Activated T-cell treated with anti-CD3 and anti-CD28 coated beads, Interleukin-2, amount 50 U/mL, for 24 hours (primary cell): Measurements from ENCODE around the gene GALNT2.

Source experiments
- DNase-seq: peaks from one replicate; pipeline ENCODE4 v3.0.0-alpha.2; 2020
- H3K27ac Mint-ChIP-seq: 2 replicates; pipeline ENCODE4 v1.8.0; 2020; ENCODE audit warnings: mild to moderate bottlenecking, mixed read lengths
- H3K27me3 Mint-ChIP-seq: 2 replicates; pipeline ENCODE4 v1.8.0; 2020; ENCODE audit warnings: mixed read lengths
- H3K36me3 Mint-ChIP-seq: 2 replicates; pipeline ENCODE4 v1.8.0; 2020; ENCODE audit warnings: low read depth, mixed read lengths
- H3K4me1 Mint-ChIP-seq: 2 replicates; pipeline ENCODE4 v1.8.0; 2020; ENCODE audit warnings: low read depth, mixed read lengths
- H3K4me3 Mint-ChIP-seq: 2 replicates; pipeline ENCODE4 v1.8.0; 2020; ENCODE audit warnings: mild to moderate bottlenecking, moderate library complexity, mixed read lengths
- H3K9me3 Mint-ChIP-seq: 2 replicates; pipeline ENCODE4 v1.8.0; 2020; ENCODE audit warnings: mixed read lengths

Gene GALNT2

GRCh38 chr1:230299191-230300006 is 232.4 kb downstream of the GALNT2 start:
- H3K36me3 Mint-ChIP-seq: no peaks in the 10 kb centered on the region
- H3K9me3 Mint-ChIP-seq: no peaks in the 10 kb centered on the region
- DNase-seq: no peak
- no peak overlapping the region for H3K4me3 Mint-ChIP-seq
- peaks cover 12% of the 10 kb centered on the region for H3K4me1 Mint-ChIP-seq
- peaks cover 5% of the 10 kb centered on the region for H3K27me3 Mint-ChIP-seq
- H3K27ac Mint-ChIP-seq: no peak overlapping the region

- no peak overlapping the region for H3K27ac Mint-ChIP-seq
- H3K9me3 Mint-ChIP-seq: no peaks in the 10 kb centered on the region
- no peaks in the 10 kb centered on the region for H3K27me3 Mint-ChIP-seq
- no peaks in the 10 kb centered on the region for H3K36me3 Mint-ChIP-seq
- H3K4me3 Mint-ChIP-seq: no peak overlapping the region
- H3K4me1 Mint-ChIP-seq: peaks cover 14% of the 10 kb centered on the region
- no peak for DNase-seq
Observed at GRCh38 chr1:230300322-230301301, 233.6 kb downstream of the GALNT2 start.

GRCh38 chr1:230301322-230301721 is 234.3 kb downstream of the GALNT2 start:
- no peaks in the 10 kb centered on the region for H3K27me3 Mint-ChIP-seq
- no peaks in the 10 kb centered on the region for H3K9me3 Mint-ChIP-seq
- H3K27ac Mint-ChIP-seq: no peak overlapping the region
- H3K4me1 Mint-ChIP-seq: peaks cover 18% of the 10 kb centered on the region
- H3K36me3 Mint-ChIP-seq: no peaks in the 10 kb centered on the region
- no peak for DNase-seq
- no peak overlapping the region for H3K4me3 Mint-ChIP-seq

- peaks cover 21% of the 10 kb centered on the region for H3K4me1 Mint-ChIP-seq
- H3K27me3 Mint-ChIP-seq: no peaks in the 10 kb centered on the region
- no peak overlapping the region for H3K27ac Mint-ChIP-seq
- no peak overlapping the region for H3K4me3 Mint-ChIP-seq
- no peaks in the 10 kb centered on the region for H3K9me3 Mint-ChIP-seq
- H3K36me3 Mint-ChIP-seq: no peaks in the 10 kb centered on the region
- no peak for DNase-seq
Observed at GRCh38 chr1:230301822-230302221, 234.8 kb downstream of the GALNT2 start.

GRCh38 chr1:230303069-230303468 is 236.0 kb downstream of the GALNT2 start:
- DNase-seq: no peak
- Mint-ChIP-seq H3K9me3 (no peaks in the 10 kb centered on the region), H3K4me1 (peaks cover 25% of the 10 kb centered on the region), H3K36me3 (no peaks in the 10 kb centered on the region), H3K4me3 (no peak overlapping the region), H3K27me3 (no peaks in the 10 kb centered on the region), H3K27ac (no peak overlapping the region)

GRCh38 chr1:230303822-230304221 is 236.8 kb downstream of the GALNT2 start:
- no peak overlapping the region for H3K4me3 Mint-ChIP-seq
- no peaks in the 10 kb centered on the region for H3K27me3 Mint-ChIP-seq
- no peak for DNase-seq
- no peak overlapping the region for H3K27ac Mint-ChIP-seq
- H3K9me3 Mint-ChIP-seq: no peaks in the 10 kb centered on the region
- no peaks in the 10 kb centered on the region for H3K36me3 Mint-ChIP-seq
- H3K4me1 Mint-ChIP-seq: peaks cover 25% of the 10 kb centered on the region

- peaks cover 26% of the 10 kb centered on the region for H3K4me1 Mint-ChIP-seq
- H3K4me3 Mint-ChIP-seq: no peak overlapping the region
- H3K9me3 Mint-ChIP-seq: no peaks in the 10 kb centered on the region
- H3K36me3 Mint-ChIP-seq: no peaks in the 10 kb centered on the region
- H3K27me3 Mint-ChIP-seq: no peaks in the 10 kb centered on the region
- DNase-seq: no peak
- H3K27ac Mint-ChIP-seq: peak overlapping the region; percentile 5
Observed at GRCh38 chr1:230306169-230306568, 239.1 kb downstream of the GALNT2 start.

GRCh38 chr1:230307213-230307612 is 240.2 kb downstream of the GALNT2 start:
- H3K36me3 Mint-ChIP-seq: no peaks in the 10 kb centered on the region
- peaks cover 26% of the 10 kb centered on the region for H3K4me1 Mint-ChIP-seq
- no peaks in the 10 kb centered on the region for H3K9me3 Mint-ChIP-seq
- no peak for DNase-seq
- H3K27me3 Mint-ChIP-seq: no peaks in the 10 kb centered on the region
- H3K4me3 Mint-ChIP-seq: no peak overlapping the region
- no peak overlapping the region for H3K27ac Mint-ChIP-seq

- H3K27me3 Mint-ChIP-seq: peaks cover 3% of the 10 kb centered on the region
- H3K9me3 Mint-ChIP-seq: no peaks in the 10 kb centered on the region
- peaks cover 26% of the 10 kb centered on the region for H3K4me1 Mint-ChIP-seq
- H3K27ac Mint-ChIP-seq: no peak overlapping the region
- no peaks in the 10 kb centered on the region for H3K36me3 Mint-ChIP-seq
- no peak overlapping the region for H3K4me3 Mint-ChIP-seq
- no peak for DNase-seq
Observed at GRCh38 chr1:230308039-230308438, 241.0 kb downstream of the GALNT2 start.

- Mint-ChIP-seq H3K36me3 (no peaks in the 10 kb centered on the region), H3K27me3 (peaks cover 4% of the 10 kb centered on the region)
Observed at GRCh38 chr1:230308821-230309220, 241.8 kb downstream of the GALNT2 start.

GRCh38 chr1:230309646-230310177 is 242.7 kb downstream of the GALNT2 start:
- H3K27ac Mint-ChIP-seq: no peak overlapping the region
- no peaks in the 10 kb centered on the region for H3K36me3 Mint-ChIP-seq
- peaks cover 4% of the 10 kb centered on the region for H3K27me3 Mint-ChIP-seq
- no peak for DNase-seq
- H3K4me1 Mint-ChIP-seq: peaks cover 14% of the 10 kb centered on the region
- H3K9me3 Mint-ChIP-seq: no peaks in the 10 kb centered on the region
- H3K4me3 Mint-ChIP-seq: no peak overlapping the region

More at GRCh38 chr1:230308821-230309220, 241.8 kb downstream of the GALNT2 start:
- DNase-seq: no peak
- H3K27ac Mint-ChIP-seq: no peak overlapping the region
- peaks cover 20% of the 10 kb centered on the region for H3K4me1 Mint-ChIP-seq
- H3K4me3 Mint-ChIP-seq: no peak overlapping the region
- no peaks in the 10 kb centered on the region for H3K9me3 Mint-ChIP-seq

- peak; percentile 77 for DNase-seq
- Mint-ChIP-seq H3K9me3 (no peaks in the 10 kb centered on the region), H3K4me1 (peaks cover 12% of the 10 kb centered on the region), H3K4me3 (no peak overlapping the region), H3K27ac (no peak overlapping the region), H3K36me3 (no peaks in the 10 kb centered on the region), H3K27me3 (peaks cover 4% of the 10 kb centered on the region)
Observed at GRCh38 chr1:230310381-230311163, 243.5 kb downstream of the GALNT2 start.

GRCh38 chr1:230312676-230313075 is 245.6 kb downstream of the GALNT2 start:
- Mint-ChIP-seq H3K27me3 (peaks cover 4% of the 10 kb centered on the region), H3K27ac (no peak overlapping the region), H3K4me3 (no peak overlapping the region), H3K9me3 (no peaks in the 10 kb centered on the region), H3K36me3 (no peaks in the 10 kb centered on the region), H3K4me1 (peaks cover 2% of the 10 kb centered on the region)
- DNase-seq: no peak
